ENCODE data around the gene PILRA. TPM values are rescaled to one million over a fixed set of nuclear protein-coding genes. Genes with fewer than 3 reads are reported as not detected.
"Not testable (repeated sequence)": the region's sequence is repeated elsewhere in the genome, so short reads cannot be mapped to it uniquely, and the experiment has no call there.

PILRA gene
- total RNA-seq, 4 donors from 2014 or later: 10.9 to 27.3 (median 15.8) TPM

DNA sequence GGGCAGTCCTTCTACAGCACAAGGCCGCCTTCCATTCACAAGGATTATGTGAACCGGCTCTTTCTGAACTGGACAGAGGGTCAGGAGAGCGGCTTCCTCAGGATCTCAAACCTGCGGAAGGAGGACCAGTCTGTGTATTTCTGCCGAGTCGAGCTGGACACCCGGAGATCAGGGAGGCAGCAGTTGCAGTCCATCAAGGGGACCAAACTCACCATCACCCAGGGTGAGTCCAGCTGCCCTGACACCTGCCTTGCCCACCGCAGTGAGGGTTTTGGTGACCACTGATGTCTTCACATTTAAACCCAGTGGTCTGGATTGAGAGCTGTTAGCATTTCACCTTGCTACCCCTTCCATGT, 14.5 kb upstream of the PILRA start:
- TF ChIP-seq, protein P1, sequence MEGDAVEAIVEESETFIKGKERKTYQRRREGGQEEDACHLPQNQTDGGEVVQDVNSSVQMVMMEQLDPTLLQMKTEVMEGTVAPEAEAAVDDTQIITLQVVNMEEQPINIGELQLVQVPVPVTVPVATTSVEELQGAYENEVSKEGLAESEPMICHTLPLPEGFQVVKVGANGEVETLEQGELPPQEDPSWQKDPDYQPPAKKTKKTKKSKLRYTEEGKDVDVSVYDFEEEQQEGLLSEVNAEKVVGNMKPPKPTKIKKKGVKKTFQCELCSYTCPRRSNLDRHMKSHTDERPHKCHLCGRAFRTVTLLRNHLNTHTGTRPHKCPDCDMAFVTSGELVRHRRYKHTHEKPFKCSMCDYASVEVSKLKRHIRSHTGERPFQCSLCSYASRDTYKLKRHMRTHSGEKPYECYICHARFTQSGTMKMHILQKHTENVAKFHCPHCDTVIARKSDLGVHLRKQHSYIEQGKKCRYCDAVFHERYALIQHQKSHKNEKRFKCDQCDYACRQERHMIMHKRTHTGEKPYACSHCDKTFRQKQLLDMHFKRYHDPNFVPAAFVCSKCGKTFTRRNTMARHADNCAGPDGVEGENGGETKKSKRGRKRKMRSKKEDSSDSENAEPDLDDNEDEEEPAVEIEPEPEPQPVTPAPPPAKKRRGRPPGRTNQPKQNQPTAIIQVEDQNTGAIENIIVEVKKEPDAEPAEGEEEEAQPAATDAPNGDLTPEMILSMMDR (IDR thresholded peaks at IDR 0.05): no peak
- TF ChIP-seq EP300 (IDR thresholded peaks at IDR 0.05): no peak
- TF ChIP-seq POLR2A (IDR thresholded peaks at IDR 0.05): no peak
- H3K4me1 ChIP-seq: no peaks in the 10 kb centered on the region
- H3K27me3 ChIP-seq: no peaks in the 10 kb centered on the region
- H3K9me3 ChIP-seq: no peaks in the 10 kb centered on the region
- WGBS, 2 donors: 90 to 91% methylated on average over 8 of the region's 8 CpGs
- H3K36me3 ChIP-seq: peaks cover 6 to 100% (median 44%) of the 10 kb centered on the region in 3 donors
- H3K4me3 ChIP-seq: no peak overlapping the region
- no peak overlapping the region for H3K27ac ChIP-seq
- DNase-seq (ENCODE audit: low spot score in 2 of 2): no peak

DNA sequence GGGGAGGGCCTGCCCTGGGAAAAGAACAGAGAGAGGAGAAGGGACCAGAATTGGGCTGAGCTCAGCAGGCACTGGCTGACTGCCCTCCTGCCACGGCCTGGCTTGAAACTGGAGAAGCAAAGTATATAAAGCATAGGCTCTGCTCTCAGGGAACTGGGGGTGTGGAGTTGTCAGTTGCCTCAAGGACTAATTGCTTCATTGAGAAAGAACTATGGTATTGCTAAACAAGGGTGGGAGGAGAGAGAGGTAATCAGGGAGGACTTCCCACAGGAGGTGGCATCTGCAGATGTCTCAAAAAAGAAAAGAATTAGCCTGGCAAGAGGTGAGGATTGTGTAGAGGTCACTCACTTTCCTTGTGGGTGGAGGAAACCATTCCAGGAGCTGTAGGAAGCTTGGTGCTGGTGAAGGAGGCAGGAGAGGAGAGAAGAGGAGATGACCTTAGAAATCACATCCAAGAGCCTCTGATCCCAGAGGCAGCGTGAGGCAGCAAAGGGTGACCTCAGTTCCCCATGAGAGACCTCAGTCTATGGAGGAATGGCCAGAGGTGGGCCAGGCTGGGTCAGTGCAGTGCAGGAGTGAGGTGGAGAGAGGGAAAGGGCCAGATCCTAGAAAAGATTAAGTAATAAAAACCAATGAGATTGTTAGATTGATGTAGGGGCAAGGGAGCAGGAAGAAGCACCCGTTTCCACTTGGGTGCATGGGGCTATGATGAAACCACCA, 13.0 kb upstream of the PILRA start:
- H3K36me3 ChIP-seq: peaks cover 6 to 99% (median 35%) of the 10 kb centered on the region in 3 donors
- DNase-seq (ENCODE audit: low spot score in 2 of 2): no peak
- H3K9me3 ChIP-seq: no peaks in the 10 kb centered on the region
- TF ChIP-seq, protein P1 (IDR thresholded peaks at IDR 0.05): no peak
- no peak for TF ChIP-seq POLR2A (IDR thresholded peaks at IDR 0.05)
- TF ChIP-seq EP300 (IDR thresholded peaks at IDR 0.05): no peak
- WGBS, 2 donors: 84% methylated on average over 3 of the region's 3 CpGs
- H3K4me3 ChIP-seq: no peak overlapping the region
- H3K4me1 ChIP-seq: no peaks in the 10 kb centered on the region
- H3K27ac ChIP-seq: no peak overlapping the region
- H3K27me3 ChIP-seq: no peaks in the 10 kb centered on the region

DNA sequence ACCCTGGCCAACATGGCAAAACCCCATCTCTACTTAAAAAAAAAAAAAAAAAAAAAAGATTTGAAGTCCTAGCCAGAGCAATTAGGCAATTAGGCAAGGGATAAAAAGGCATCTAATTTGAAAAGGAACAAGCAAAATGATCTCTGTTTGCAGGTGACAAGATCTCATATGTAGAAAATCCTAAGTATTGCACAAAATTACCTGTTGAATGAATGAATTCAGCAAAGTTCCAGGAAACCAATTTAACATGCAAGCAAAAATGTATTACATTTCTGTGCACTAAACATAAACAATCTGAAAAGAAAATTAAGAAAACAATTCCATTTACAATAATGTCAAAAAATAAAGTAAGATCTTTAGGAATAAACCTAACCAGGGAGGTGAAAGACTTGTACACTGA, 10.2 kb upstream of the PILRA start:
- no peak for DNase-seq (ENCODE audit: low spot score in 2 of 2)
- Histone ChIP-seq H3K4me1 (no peaks in the 10 kb centered on the region), H3K36me3 (peaks cover 6 to 97% (median 25%) of the 10 kb centered on the region in 3 donors), H3K4me3 (no peak overlapping the region), H3K27me3 (no peaks in the 10 kb centered on the region), H3K27ac (no peak overlapping the region), H3K9me3 (no peaks in the 10 kb centered on the region)
- TF ChIP-seq POLR2A (IDR thresholded peaks at IDR 0.05) (no peak), EP300 (IDR thresholded peaks at IDR 0.05) (no peak)
- TF ChIP-seq, protein P1 (IDR thresholded peaks at IDR 0.05): no peak

DNA sequence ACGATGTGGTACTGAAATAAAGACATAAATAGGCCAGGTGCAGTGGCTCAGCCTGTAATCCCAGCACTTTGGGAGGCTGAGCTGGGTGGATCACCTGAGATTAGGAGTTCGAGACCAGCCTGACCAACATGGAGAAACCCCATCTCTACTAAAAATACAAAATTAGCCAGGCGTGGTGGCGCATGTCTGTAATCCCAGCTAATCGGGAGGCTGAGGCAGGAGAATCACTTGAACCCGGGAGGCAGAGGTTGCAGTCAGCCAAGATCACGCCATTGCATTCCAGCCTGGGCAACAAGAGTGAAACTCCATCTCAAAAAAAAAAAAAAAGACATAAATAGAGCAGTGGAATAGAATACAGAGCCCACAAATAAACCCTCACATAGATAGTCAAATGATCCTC, 9.5 kb upstream of the PILRA start:
- DNase-seq (ENCODE audit: low spot score in 2 of 2); H3K4me3 ChIP-seq; H3K9me3 ChIP-seq; H3K4me1 ChIP-seq; H3K27ac ChIP-seq; H3K27me3 ChIP-seq: not testable (repeated sequence)
- peaks cover 6 to 97% (median 21%) of the 10 kb centered on the region in 3 donors for H3K36me3 ChIP-seq
- 97 to 99% methylated on average over 7 of the region's 7 CpGs for WGBS, 2 donors

DNA sequence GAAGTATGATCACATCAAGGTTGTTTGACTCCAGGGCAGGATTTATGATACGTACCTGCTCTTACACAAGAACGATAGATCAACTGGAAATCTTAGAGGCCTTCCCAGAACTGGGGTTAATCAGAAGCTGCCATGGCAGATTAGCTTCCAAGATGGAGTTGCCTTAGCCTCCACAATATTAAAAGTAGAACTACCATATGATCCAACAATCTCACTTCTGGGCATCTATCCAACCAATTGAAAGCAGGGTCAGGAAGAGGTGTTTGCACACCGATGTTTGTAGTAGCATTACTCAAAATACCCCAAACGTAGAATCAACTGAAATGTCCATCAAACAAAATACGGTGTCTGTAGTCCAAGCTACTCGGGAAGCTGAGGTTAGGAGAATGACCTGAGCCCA, 8.8 kb upstream of the PILRA start:
- H3K4me3 ChIP-seq: no peak overlapping the region
- 85 to 87% methylated on average over 6 of the region's 6 CpGs for WGBS, 2 donors
- no peaks in the 10 kb centered on the region for H3K9me3 ChIP-seq
- no peak overlapping the region for H3K27ac ChIP-seq
- no peaks in the 10 kb centered on the region for H3K27me3 ChIP-seq
- peaks cover 0 to 6% (median 1%) of the 10 kb centered on the region in 4 donors for H3K4me1 ChIP-seq
- no peak for DNase-seq (ENCODE audit: low spot score in 2 of 2)
- TF ChIP-seq, protein P1 (IDR thresholded peaks at IDR 0.05): no peak
- TF ChIP-seq POLR2A (IDR thresholded peaks at IDR 0.05) (no peak), EP300 (IDR thresholded peaks at IDR 0.05) (no peak)
- peaks cover 2 to 97% (median 15%) of the 10 kb centered on the region in 3 donors for H3K36me3 ChIP-seq

DNA sequence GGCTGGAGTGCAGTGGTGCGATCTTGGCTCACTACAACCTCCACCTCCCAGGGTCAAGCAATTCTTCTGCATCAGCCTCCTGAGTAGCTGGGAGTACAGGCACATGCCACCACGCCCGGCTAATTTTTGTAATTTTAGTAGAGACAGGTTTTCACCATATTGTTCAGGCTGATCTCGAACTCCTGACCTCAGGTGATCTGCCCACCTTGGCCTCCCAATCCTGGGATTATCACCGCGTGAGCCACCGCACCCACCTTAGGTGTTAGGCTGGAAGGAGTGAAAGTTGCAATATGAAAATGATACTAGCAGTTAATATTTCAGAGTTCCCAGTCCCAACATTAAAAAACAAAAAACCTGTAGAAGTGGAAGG, 7.3 kb upstream of the PILRA start:
- WGBS, 2 donors: 91 to 95% methylated on average over 7 of the region's 7 CpGs
- not testable (repeated sequence) for H3K4me3 ChIP-seq; H3K27me3 ChIP-seq; H3K9me3 ChIP-seq; DNase-seq (ENCODE audit: low spot score in 2 of 2)
- Histone ChIP-seq H3K4me1 (peaks cover 0 to 13% (median 6%) of the 10 kb centered on the region in 4 donors), H3K27ac (peak overlapping the region in 3 of 4 donors; percentile 37 to 56 (median 52)), H3K36me3 (peaks cover 0 to 91% (median 8%) of the 10 kb centered on the region in 3 donors)

Data from tibial nerve (tissue), 4 donors.